NB4 (cell line): Measurements from ENCODE around the gene MAS1L.

ENCODE experiments used
- DNase-seq: peaks from one replicate; pipeline ENCODE4 v3.0.0; 2010; ENCODE audit warnings: low read depth
- H3K4me3 ChIP-seq: one replicate; pipeline ENCODE4 v1.5.1; 2011; ENCODE audit warnings: mild to moderate bottlenecking, low read depth, low read length, moderate library complexity
- CTCF ChIP-seq: IDR thresholded peaks from one replicate; pipeline ENCODE4 v1.5.1; 2012; ENCODE audit warnings: low read depth, low read length
- MAX ChIP-seq: IDR thresholded peaks from 2 replicates; pipeline ENCODE4 v1.6.1; 2011; ENCODE audit warnings: low read depth, low read length
- MYC ChIP-seq: IDR thresholded peaks from 2 replicates; pipeline ENCODE4 v1.6.1; 2011; ENCODE audit warnings: low read depth, low read length
- POLR2A ChIP-seq: IDR thresholded peaks from 2 replicates; pipeline ENCODE4 v1.6.1; 2011; ENCODE audit warnings: mild to moderate bottlenecking; ENCODE audit not compliant: insufficient read length; ENCODE audit errors: extremely low read depth

Gene MAS1L

GRCh38 chr6:29528988-29529560 lies 41.3 kb upstream of the MAS1L start:
- no peak for DNase-seq
- no peak for TF ChIP-seq MYC
- no peak for TF ChIP-seq CTCF
- TF ChIP-seq MAX: no peak
- TF ChIP-seq POLR2A: no peak
- H3K4me3 ChIP-seq: no peak overlapping the region

- DNase-seq: no peak
- TF ChIP-seq POLR2A (no peak), MYC (no peak), MAX (no peak), CTCF (no peak)
- no peak overlapping the region for H3K4me3 ChIP-seq
Measured at GRCh38 chr6:29528300-29528931, 40.7 kb upstream of the MAS1L start.

- no peak overlapping the region for H3K4me3 ChIP-seq
- no peak for TF ChIP-seq MYC
- no peak for TF ChIP-seq MAX
- no peak for TF ChIP-seq CTCF
- TF ChIP-seq POLR2A: no peak
- DNase-seq: no peak
Measured at GRCh38 chr6:29527564-29527963, 39.8 kb upstream of the MAS1L start.

GRCh38 chr6:29527126-29527525 lies 39.4 kb upstream of the MAS1L start:
- no peak for DNase-seq
- TF ChIP-seq MAX: no peak
- TF ChIP-seq MYC: no peak
- TF ChIP-seq POLR2A: no peak
- TF ChIP-seq CTCF: no peak
- no peak overlapping the region for H3K4me3 ChIP-seq

- no peak for DNase-seq
- TF ChIP-seq MAX: no peak
- no peak for TF ChIP-seq CTCF
- no peak for TF ChIP-seq POLR2A
- TF ChIP-seq MYC: no peak
- H3K4me3 ChIP-seq: no peak overlapping the region
Measured at GRCh38 chr6:29525311-29525639, 37.5 kb upstream of the MAS1L start.
